Measurements from ENCODE around the gene MAU2. TPM values are rescaled to one million over a fixed set of nuclear protein-coding genes. Genes with fewer than 3 reads are reported as not detected.

Gene MAU2
- total RNA-seq, 1 donor from 2014 or later, result 45.4 TPM

DNA sequence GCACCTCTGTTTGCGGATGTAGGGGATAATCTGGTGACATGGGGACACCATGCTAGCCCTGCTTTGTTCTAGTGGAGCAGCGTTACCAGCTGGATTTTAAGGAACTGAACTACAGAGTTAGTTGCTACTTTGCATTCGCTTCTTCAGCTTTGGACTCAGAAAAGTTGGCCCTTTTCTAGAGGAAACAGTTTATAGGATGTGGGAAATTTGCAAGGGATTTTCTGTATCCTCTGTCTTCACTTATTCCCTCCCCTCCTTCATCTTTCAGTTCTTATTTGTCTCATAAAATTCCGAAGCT lies 87.0 kb downstream of the MAU2 start:
- DNase-seq (ENCODE audit: low spot score), result no peak

Other genes starting within 250 kb of the MAU2 start
- 18.0 TPM for gene TMEM161A, start 182.4 kb upstream of the MAU2 start, total RNA-seq
- gene MEF2B, start 150.6 kb upstream of the MAU2 start, total RNA-seq, result 2.0 TPM
- 30.8 TPM for gene BORCS8, start 128.7 kb upstream of the MAU2 start, total RNA-seq
- 51.1 TPM for gene RFXANK, start 128.6 kb upstream of the MAU2 start, total RNA-seq
- 10.7 TPM for gene NR2C2AP, start 117.4 kb upstream of the MAU2 start, total RNA-seq
- gene NCAN, start 108.9 kb upstream of the MAU2 start, total RNA-seq, result not detected
- gene TM6SF2, start 47.5 kb upstream of the MAU2 start, total RNA-seq, result 1.3 TPM
- gene SUGP1, start 320 bp upstream of the MAU2 start, total RNA-seq, result 32.9 TPM
- 98.9 TPM for gene GATAD2A, start 84.8 kb downstream of the MAU2 start, total RNA-seq
- 0.74 TPM for gene TSSK6, start 194.7 kb downstream of the MAU2 start, total RNA-seq
- gene NDUFA13, start 195.4 kb downstream of the MAU2 start, total RNA-seq, result 295 TPM
- 3.1 TPM for gene YJEFN3, start 208.1 kb downstream of the MAU2 start, total RNA-seq
- 2.2 TPM for gene CILP2, start 217.4 kb downstream of the MAU2 start, total RNA-seq

All from mesenteric fat pad (tissue), 1 donor.